Esophagus mucosa (tissue), 1 donor: ENCODE results near the gene RGPD5. TPM values are rescaled to one million over a fixed set of nuclear protein-coding genes. Genes with fewer than 3 reads are reported as not detected.
"Not testable (repeated sequence)": the region's sequence is repeated elsewhere in the genome, so short reads cannot be mapped to it uniquely, and the experiment has no call there.

Experiments used
- ATAC-seq: fragments of 200-7000 bp; cut with Tn5 transposase; one replicate; pipeline ENCODE4 v1.9.1; 2020
- total RNA-seq: library from RNA; stranded (reverse); gene quantifications from one replicate; pipeline ENCODE4 v1.2.4, GENCODE V29; 2023
- donor health status: DM: yes; HTN: yes; CAD: no.

The RGPD5 gene
- total RNA-seq, 1 donor from 2014 or later, result 16.1 TPM

DNA sequence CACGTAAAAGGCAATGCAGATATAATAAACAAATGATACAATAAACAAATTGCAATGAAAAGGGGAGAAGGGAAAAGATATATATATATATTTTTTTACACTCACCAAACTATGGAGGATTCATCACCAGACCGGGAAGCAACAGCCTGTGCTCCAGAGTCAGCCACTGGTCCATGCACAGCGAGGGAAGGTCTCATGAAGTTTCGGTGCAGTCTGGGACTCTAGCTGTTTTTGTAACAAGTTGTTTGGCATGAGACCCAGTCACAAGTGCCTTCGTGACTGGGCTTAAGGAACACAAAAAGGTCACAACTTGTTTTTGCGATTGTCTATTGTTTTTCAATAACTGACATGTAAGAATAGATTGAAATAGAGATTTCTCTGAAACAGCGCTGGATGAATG, 99.6 kb downstream of the RGPD5 start:
- ATAC-seq, result not testable (repeated sequence)

DNA sequence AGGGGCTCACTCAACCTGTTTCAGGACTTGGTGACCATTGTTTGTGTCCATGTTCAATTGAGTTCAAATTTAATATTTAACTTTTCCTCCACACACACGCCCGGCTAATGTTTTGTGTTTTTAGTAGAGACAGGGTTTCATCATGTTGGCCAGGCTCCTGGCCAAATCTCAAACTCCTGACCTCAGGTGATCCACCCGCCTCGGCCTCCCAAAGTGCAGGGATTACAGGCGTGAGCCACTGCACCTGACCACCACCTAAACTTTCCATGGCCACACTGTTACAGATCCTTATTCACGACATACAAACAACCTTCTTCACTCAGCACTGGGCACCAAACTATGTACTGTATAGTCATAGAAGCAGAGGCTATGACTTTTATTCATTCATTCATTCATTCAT, 100.0 kb downstream of the RGPD5 start:
- ATAC-seq, result not testable (repeated sequence)

DNA sequence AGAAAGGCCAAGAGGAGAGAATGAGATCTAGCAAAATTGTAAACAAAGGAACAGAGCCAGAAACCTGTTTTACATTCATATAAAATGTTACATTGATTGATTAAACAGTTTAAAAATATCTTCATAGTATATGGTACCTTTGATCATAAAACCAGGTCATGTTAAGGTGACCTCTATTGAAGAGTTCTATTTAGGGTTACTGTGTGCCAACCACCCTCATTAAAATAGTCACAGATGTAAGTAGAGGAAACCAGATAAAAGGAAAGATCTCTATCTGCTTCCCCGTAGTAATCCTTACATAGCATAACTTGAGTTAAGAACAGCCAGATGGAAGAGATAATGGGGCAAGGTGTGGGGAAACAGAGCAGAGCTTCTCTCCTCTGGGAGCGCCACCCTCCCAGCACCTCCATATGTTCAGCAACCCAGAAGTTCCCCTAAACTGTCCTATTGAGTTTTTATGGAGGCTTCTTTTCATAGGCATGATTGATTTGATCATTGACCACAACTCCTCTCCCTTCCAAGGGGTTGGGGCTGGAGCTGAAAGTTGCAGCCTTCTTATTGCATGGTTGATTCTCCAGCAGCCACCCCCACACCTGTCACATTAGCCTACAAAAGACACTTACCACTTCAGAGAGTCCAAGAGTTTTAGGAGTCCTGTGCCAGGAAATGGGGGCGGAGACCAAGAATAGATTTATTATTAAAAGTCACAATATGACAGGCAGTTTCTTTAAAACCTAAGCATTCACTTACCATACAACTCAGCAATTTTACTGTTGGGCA, 101.2 kb downstream of the RGPD5 start:
- ATAC-seq, result not testable (repeated sequence)

DNA sequence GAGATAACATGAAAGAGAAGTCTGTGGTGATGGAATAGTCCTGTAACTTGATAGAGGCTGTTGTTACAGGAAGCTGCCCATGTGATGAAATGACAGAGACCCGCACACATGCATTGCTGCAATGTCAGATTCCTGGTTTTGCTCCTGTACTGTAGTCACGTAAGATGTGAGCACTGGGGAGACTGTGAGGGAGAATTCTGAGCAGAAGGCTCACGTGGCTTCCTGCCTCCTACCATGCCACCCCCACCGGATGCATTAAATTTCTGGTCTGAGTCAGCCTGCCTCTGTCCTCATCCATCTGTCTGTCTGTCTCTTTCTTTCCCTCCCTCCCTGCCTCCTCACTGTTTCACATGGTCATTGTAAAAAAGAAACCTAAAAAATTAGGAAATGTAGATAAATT, 102.1 kb downstream of the RGPD5 start:
- peak; percentile 51 for ATAC-seq

DNA sequence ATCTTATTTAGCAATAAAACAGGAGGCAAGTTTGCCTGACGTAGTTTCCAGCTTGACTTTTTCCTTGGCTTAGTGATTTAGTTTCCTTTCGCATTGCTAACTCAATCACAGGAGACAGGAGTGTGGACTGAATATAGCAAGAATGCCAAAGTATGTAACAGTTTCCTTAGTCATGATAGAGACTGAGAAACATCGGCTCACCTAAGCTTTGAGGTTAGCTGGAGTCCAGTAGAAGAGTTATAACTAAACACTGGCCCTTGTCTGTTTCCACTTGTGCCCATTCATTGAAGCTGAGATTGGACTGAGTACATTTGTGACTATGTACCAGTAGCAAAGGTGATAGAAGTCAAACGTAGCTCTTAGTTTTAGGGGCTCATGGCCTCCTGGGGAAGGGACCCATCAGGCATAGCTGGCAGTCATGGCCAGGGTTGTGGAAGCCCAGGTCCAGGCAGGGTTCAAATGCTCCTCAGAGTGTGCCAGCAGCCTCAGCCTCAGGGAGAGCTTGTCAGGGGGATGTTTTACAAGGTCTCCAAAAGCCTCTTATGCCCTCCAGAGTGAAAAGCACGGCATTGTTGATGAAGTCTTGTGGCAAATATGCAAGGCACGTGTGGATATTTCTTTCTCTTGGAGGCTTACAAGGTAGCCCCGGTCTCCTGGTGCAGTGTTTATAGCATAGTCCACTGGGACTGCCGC, 103.8 kb downstream of the RGPD5 start:
- ATAC-seq, result not testable (repeated sequence)

DNA sequence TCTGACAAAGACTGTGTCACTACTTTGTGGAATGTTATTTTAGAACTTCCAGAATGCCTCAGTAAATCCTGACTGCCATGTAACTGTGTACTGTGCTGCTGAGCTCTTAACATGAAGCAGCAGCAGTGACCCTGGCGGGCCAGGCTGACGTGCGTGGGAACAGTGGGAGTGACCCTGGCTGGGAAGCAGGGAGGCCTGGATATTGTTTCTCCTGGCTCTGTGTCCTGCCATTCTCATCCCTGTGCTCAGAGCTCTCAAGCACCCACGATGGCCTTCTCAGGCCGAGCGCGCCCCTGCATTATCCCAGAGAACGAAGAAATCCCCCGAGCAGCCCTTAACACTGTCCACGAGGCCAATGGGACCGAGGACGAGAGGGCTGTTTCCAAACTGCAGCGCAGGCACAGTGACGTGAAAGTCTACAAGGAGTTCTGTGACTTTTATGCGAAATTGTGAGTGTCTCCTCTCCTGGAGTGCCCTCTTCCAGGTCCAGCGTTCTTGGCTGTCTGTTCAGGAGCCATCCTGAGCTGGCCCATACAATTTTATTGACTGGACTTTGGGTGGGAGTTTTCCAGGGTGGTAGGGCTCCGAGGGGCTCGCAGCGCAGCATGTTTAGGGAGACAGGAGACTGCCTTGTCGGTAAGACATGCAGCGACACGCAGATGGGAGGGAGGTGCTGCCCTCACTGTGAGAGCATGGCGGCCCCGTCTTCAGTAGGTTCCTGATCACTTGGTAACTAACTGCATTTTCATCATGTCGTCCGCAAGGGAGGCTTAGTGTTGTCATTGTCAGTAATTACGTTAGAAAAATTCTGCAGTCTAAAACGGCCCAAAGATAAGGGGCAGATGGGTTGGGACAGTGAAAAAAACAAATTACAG, 104.6 kb downstream of the RGPD5 start, which contains the start of gene LIMS3:
Gene LIMS3, plus strand, starts transcription at position 227 of the 875 bp plus-strand sequence. Its CDS starts 41 bp downstream, at position 268.
- peak; percentile 52 for ATAC-seq

DNA sequence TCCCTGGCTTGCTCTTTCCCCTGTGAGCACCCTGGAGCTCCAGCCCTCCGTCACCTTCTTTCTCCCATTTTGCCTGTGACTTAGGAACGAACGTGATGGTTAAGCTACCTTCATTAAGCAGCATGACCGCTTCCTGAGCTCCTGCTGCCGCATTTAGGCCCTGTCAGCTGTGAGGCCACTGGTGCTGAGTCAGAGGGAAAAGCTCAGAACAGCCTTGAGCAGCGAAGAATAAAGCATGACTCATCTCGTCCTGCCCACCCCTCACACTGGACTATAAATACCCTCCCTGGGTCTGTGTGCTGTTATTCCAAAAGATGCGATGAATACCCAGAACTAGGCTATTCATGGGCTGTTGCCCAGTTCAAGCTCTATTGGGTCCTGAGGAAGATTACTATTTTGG, 111.7 kb downstream of the RGPD5 start:
- ATAC-seq, result peak; percentile 36

Other genes starting within 250 kb of the RGPD5 start
- gene SEPTIN10, start 180.3 kb upstream of the RGPD5 start, total RNA-seq, result 72.6 TPM
- 46.2 TPM for gene SOWAHC, start 179.9 kb upstream of the RGPD5 start, total RNA-seq
- not detected for gene LIMS3, start 104.4 kb downstream of the RGPD5 start, total RNA-seq